Activated B cell treated with CpG ODN at 0.5 μM for 24 hours (primary cell): ENCODE measurements around the gene SEMA3D. TPM values are rescaled to one million over a fixed set of nuclear protein-coding genes. Genes with fewer than 3 reads are reported as not detected.

Experiments
- ATAC-seq: fragments of 200-7000 bp; cut with Tn5 transposase; one replicate; pipeline ENCODE4 v1.10.0; 2021; ENCODE audit warnings: low read depth, mild to moderate bottlenecking, moderate library complexity
- CTCF ChIA-PET: fragments of 350-600 bp; sonication (Branson Sonifier 250); formaldehyde crosslinking; loops from one replicate; lab custom pipeline; 2021; ENCODE audit warnings: antibody characterized with exemption; lab: Charles Lee
- POLR2A ChIA-PET: fragments of 350-600 bp; sonication (Branson Sonifier 250); formaldehyde crosslinking; loops from one replicate; lab custom pipeline; 2021; ENCODE audit warnings: antibody characterized with exemption; lab: Charles Lee
- DNase-seq: peaks from one replicate; pipeline ENCODE4 v3.0.0; 2022
- H3K27ac Mint-ChIP-seq: one replicate; pipeline ENCODE4 v1.8.0; 2020; ENCODE audit warnings: mixed read lengths
- H3K27me3 Mint-ChIP-seq: one replicate; pipeline ENCODE4 v1.8.0; 2021; ENCODE audit warnings: mixed read lengths
- H3K36me3 Mint-ChIP-seq: one replicate; pipeline ENCODE4 v1.8.0; 2021; ENCODE audit warnings: low read depth, mixed read lengths
- H3K4me1 Mint-ChIP-seq: one replicate; pipeline ENCODE4 v1.8.0; 2021; ENCODE audit warnings: mixed read lengths
- H3K4me3 Mint-ChIP-seq: one replicate; pipeline ENCODE4 v1.8.0; 2020; ENCODE audit warnings: mild to moderate bottlenecking, mixed read lengths
- H3K9me3 Mint-ChIP-seq: one replicate; pipeline ENCODE4 v1.8.0; 2020; ENCODE audit warnings: mixed read lengths
- intact Hi-C: fragments of 100-400 bp; cut with micrococcal nuclease; formaldehyde crosslinking; loops from one replicate; pipeline ENCODE4 v1.15.1; 2024
- total RNA-seq: library from RNA; stranded (reverse); gene quantifications from 2 replicates; pipeline ENCODE4 v1.2.3, GENCODE V29; 2022
- TF ChIP-seq, protein P1 (sequence below): fragments of 200-600 bp; IDR thresholded peaks from one replicate; pipeline ENCODE4 v1.8.0; 2022; ENCODE audit warnings: antibody characterized with exemption, mild to moderate bottlenecking

The SEMA3D gene
- total RNA-seq, 1 donor from 2014 or later = not detected

GRCh38 chr7:85178531-85179298, 8.1 kb downstream of the SEMA3D start:
- intact Hi-C loops = no loop called here
- CTCF ChIA-PET = interaction anchor here (0.6 kb wide), 1 partner anchor 95 kb away, joined by 3 read pairs; no protein-coding TSS in a partner anchor
- Mint-ChIP-seq H3K4me1 (no peaks in the 10 kb centered on the region), H3K36me3 (peaks cover 7% of the 10 kb centered on the region), H3K4me3 (no peak overlapping the region), H3K27ac (no peak overlapping the region), H3K9me3 (peaks cover 20% of the 10 kb centered on the region), H3K27me3 (no peaks in the 10 kb centered on the region)
- POLR2A ChIA-PET = no interaction called here
- ATAC-seq = no peak
- TF ChIP-seq, protein P1, sequence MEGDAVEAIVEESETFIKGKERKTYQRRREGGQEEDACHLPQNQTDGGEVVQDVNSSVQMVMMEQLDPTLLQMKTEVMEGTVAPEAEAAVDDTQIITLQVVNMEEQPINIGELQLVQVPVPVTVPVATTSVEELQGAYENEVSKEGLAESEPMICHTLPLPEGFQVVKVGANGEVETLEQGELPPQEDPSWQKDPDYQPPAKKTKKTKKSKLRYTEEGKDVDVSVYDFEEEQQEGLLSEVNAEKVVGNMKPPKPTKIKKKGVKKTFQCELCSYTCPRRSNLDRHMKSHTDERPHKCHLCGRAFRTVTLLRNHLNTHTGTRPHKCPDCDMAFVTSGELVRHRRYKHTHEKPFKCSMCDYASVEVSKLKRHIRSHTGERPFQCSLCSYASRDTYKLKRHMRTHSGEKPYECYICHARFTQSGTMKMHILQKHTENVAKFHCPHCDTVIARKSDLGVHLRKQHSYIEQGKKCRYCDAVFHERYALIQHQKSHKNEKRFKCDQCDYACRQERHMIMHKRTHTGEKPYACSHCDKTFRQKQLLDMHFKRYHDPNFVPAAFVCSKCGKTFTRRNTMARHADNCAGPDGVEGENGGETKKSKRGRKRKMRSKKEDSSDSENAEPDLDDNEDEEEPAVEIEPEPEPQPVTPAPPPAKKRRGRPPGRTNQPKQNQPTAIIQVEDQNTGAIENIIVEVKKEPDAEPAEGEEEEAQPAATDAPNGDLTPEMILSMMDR = no peak
- no peak for DNase-seq

- ATAC-seq = no peak
- TF ChIP-seq, protein P1 = no peak
- no peak overlapping the region for H3K4me3 Mint-ChIP-seq
- no peak for DNase-seq
- intact Hi-C loops = no loop called here
- CTCF ChIA-PET = no interaction called here
- POLR2A ChIA-PET = no interaction called here
- H3K27ac Mint-ChIP-seq = no peak overlapping the region
- H3K27me3 Mint-ChIP-seq = no peaks in the 10 kb centered on the region
- H3K4me1 Mint-ChIP-seq = no peaks in the 10 kb centered on the region
- peaks cover 20% of the 10 kb centered on the region for H3K9me3 Mint-ChIP-seq
- peaks cover 7% of the 10 kb centered on the region for H3K36me3 Mint-ChIP-seq
Observed at GRCh38 chr7:85177316-85177715, 9.5 kb downstream of the SEMA3D start.

DNA sequence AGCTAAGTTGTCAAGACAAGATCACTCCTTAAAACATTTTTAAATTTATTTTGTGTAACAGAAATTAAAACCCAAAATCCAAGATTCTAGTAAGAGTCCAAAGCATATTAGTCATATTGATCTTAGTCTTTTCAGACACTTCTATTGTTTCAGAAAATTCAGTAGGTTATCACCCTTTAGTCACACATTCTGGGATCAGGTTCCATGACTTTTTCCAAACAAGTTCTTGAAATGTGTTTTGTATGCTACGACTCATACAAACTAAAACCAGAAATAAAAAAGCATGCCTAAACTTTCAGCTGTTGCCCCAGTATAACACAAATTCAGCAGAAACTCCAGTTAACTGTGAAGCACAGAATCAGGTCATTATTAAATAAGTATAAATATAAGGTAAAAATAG, 10.7 kb downstream of the SEMA3D start:
- H3K27ac Mint-ChIP-seq = no peak overlapping the region
- DNase-seq = no peak
- TF ChIP-seq, protein P1 = no peak

GRCh38 chr7:85175217-85175616, 11.6 kb downstream of the SEMA3D start:
- H3K4me1 Mint-ChIP-seq = no peaks in the 10 kb centered on the region
- ChIA-PET CTCF (no interaction called here), POLR2A (no interaction called here)
- no peaks in the 10 kb centered on the region for H3K27me3 Mint-ChIP-seq
- TF ChIP-seq, protein P1 = no peak
- H3K9me3 Mint-ChIP-seq = peaks cover 17% of the 10 kb centered on the region
- intact Hi-C loops = no loop called here
- H3K4me3 Mint-ChIP-seq = no peak overlapping the region
- peaks cover 7% of the 10 kb centered on the region for H3K36me3 Mint-ChIP-seq
- H3K27ac Mint-ChIP-seq = no peak overlapping the region
- ATAC-seq = no peak
- no peak for DNase-seq

More for the DNA sequence above, 10.7 kb downstream of the SEMA3D start:
- no peaks in the 10 kb centered on the region for H3K27me3 Mint-ChIP-seq
- peaks cover 20% of the 10 kb centered on the region for H3K9me3 Mint-ChIP-seq
- intact Hi-C loops = no loop called here
- ChIA-PET CTCF (no interaction called here), POLR2A (no interaction called here)
- no peak overlapping the region for H3K4me3 Mint-ChIP-seq
- ATAC-seq = no peak
- no peaks in the 10 kb centered on the region for H3K4me1 Mint-ChIP-seq
- peaks cover 7% of the 10 kb centered on the region for H3K36me3 Mint-ChIP-seq

DNA sequence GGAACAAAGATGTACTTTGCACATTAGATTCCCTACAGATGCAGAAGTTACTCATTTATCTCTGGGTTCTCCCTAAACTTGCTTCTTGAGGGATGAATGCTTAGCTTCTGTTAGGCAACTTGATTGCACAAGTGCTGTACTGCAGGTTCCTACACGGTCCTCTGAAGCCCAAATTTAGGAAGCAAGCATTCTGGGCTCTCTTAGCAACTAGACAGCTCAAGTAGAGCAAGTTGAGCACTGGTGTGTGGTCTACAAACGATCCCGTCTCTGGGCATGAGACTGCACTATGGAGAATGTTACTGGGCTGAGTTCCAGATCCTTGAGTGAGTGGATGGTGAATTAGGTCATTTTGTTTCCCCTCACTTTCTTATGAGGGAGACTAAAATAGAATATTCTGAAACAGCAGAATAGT, 14.3 kb downstream of the SEMA3D start:
- TF ChIP-seq, protein P1 = no peak
- POLR2A ChIA-PET = no interaction called here
- Mint-ChIP-seq H3K4me1 (no peaks in the 10 kb centered on the region), H3K9me3 (peaks cover 3% of the 10 kb centered on the region), H3K4me3 (no peak overlapping the region), H3K27ac (no peak overlapping the region), H3K27me3 (no peaks in the 10 kb centered on the region), H3K36me3 (no peaks in the 10 kb centered on the region)
- intact Hi-C loops = no loop called here
- CTCF ChIA-PET = no interaction called here
- DNase-seq (no peak), ATAC-seq (no peak)
